ENCODE measurements around the gene HSD17B1.
A peak's percentile ranks its signal among the peaks of the same experiment; 100 is the strongest.

HSD17B1 gene

GRCh38 chr17:42568341-42569111, 15.8 kb downstream of the HSD17B1 start:
- DNase-seq, result no peak

DNA sequence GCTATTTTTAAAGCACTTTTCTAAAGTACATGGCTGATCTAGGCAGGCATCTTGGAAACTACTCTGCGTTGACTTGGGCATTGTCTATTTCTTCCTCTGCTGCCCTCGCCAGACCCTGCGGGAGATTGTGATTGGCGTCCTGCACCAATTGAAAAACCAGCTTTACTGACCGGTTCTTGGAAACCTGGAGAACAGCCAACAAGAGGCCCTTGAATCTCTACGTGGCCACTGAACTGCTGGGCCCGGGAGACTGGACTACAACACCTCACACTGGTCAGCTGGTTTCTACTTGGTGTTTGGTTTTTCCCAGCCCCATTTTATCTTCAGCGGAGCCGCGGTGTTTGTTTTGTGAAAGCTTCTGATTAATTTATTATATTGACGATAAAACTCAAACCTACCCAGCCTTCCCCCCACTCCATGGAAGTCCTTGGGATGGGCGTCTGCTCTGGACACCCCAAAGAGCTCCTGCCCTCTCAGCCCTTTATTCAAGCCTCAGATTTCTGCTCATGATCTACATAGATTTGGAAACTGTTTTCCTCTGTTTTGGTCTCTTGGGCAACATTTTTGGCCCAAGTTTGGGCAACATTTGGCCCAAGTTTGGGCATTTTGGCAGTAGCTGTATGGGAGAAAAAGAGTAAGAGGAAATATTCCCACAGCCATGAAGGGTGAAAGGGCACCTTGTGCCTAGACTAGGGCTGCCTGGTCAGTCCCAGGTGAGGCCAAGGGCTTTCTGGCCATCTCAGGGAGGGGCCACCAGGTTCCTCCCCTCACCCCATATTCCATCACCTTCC, 18.9 kb downstream of the HSD17B1 start:
- DNase-seq, result no peak

DNA sequence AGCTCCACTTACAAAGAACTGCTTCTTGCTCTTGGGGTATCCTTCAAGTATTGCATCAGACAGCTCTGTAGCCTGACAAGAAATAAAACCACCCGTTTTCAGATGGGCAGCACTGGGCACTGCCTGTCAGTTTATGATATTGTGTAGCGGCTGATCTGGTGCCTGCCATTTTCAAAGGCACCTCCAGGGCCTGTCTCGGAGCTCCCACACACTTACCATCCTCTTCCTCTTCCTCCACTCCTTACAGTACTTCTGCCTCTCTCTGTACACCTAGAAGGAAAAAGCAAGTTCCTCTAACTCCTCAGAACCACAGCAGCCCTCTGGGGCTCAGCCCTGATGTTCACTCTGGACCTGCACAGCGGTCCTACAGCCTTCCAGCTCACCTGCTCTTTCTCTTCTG, 20.4 kb downstream of the HSD17B1 start:
- no peak for DNase-seq

- no peak for DNase-seq
These were observed 21.7 kb downstream of the HSD17B1 start for GRCh38 chr17:42574463-42574862.

GRCh38 chr17:42577140-42577531, 24.4 kb downstream of the HSD17B1 start:
- no peak for DNase-seq

GRCh38 chr17:42577532-42578281, 25.0 kb downstream of the HSD17B1 start, which contains the start of gene PSMC3IP:
Gene PSMC3IP (minus strand): TSS chr17:42577729. CDS start chr17:42577686, 43 bp downstream.
- DNase-seq, result peak; percentile 91

DNA sequence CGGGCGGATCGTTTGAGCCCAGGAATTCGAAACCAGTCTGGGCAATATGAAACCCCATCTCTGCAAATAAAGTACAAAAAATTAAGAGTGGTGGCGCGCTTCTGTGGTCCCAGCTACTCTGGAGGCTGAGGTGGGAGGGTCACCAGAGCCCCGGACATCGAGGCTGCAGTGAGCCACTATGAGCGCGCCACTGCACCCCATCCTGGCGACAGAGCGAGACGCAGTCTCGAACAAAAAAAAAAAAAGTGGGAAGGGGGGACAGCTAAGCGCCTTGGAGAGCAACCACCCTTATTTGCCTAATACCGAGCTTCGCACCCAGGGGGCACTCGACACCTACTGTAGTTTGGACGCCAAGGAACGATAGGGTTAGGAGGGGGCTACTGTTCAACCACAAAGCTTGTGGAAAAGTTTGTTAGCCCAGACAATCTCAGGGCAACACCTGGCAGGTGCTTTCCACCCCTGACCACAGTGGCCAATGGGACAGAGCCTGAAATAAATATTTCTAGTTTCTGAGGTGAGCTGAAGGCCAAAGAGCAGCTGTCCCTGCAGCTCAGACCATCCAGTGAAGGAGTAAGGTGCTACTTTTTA, 25.7 kb downstream of the HSD17B1 start:
- DNase-seq, result peak; percentile 70

- DNase-seq, result no peak
These were observed 27.2 kb downstream of the HSD17B1 start for GRCh38 chr17:42579794-42580551.

- no peak for DNase-seq
These were observed 29.1 kb downstream of the HSD17B1 start for GRCh38 chr17:42581744-42582270.

DNA sequence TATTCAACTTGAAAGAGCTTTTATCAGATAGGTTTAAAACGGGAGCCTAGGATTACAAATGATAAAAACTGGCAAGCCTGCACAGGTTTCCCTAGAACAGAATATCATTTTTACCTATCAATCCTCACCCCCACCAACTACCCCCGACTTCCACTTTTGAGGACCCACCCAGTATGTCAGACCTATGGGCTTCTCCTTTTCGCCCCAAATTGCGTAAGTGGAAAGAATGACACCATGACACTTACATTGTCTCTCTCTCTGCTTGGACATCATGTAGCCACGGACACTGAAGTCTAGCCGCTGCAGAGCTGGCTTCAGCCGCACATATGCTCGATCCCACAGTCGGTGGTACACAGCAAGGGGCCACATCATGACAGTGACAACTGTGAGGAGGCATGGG, 32.2 kb downstream of the HSD17B1 start:
- no peak for DNase-seq

- no peak for DNase-seq
These were observed 32.6 kb downstream of the HSD17B1 start for GRCh38 chr17:42585353-42585752.

DNA sequence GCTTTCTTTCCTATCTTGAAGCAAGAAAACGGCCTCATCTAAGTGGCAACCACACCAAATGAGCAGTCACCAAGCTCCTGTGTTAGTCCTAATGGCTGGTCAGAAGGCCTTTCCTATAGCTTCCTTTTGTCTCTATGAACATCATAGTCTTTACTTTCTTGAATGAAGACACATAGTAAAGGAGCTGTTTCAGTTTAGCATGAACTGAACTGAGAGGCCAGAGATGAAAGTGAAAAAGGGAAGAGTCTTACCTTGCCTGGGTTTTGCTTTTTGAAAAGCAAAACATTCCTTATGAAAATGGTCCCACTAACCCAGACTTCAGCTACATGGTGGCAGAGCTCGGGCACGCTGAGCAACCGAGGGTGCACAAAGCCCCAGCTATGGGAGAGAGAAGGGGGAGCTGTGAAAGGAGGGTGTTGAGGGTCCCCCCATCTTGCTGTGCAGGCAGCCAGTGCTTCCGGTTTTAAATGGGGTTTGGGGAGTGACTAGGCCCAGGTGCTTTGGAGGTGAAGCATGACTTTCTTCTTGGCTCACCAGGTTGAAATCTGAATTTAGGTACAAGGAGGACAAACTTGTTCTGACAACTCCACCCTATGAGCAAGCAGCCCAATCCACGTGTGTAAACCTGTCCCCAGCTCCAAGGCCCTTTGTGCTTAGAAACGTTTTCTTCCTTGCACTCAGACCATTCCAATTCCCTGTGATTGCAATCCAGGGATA, 33.9 kb downstream of the HSD17B1 start:
- no peak for DNase-seq

GRCh38 chr17:42590886-42591285, 38.2 kb downstream of the HSD17B1 start:
- no peak for DNase-seq

- no peak for DNase-seq
These were observed 38.7 kb downstream of the HSD17B1 start for GRCh38 chr17:42591411-42591810.

DNA sequence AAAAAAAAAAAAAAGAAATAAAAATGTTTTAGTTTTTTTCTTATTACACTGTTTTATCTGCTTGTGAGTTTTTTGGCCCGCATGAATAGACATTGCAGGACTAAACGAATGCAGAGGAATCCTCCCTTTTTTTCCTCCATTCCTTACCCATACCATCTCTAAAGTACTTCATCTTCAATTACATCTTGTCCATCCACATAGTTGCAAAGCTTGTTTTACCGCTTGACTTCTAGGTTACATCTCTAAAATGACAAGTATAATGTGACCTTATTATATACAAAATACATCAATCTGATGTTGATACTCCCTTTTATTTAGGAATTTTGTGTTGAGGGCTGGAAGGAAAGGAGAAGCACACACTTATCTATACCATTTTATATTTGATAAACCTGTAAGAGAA, 43.7 kb downstream of the HSD17B1 start:
- DNase-seq, result no peak

- no peak for DNase-seq
These were observed 46.2 kb downstream of the HSD17B1 start for GRCh38 chr17:42598905-42599304.

- DNase-seq, result no peak
These were observed 50.6 kb downstream of the HSD17B1 start for GRCh38 chr17:42603318-42603717.
